AG04450 (cell line): ENCODE results near the gene JMJD6. TPM values are rescaled to one million over a fixed set of nuclear protein-coding genes. Genes with fewer than 3 reads are reported as not detected.
A peak's percentile ranks its signal among the peaks of the same experiment; 100 is the strongest.
"Not testable (repeated sequence)": the region's sequence is repeated elsewhere in the genome, so short reads cannot be mapped to it uniquely, and the experiment has no call there.

Experiments
- CTCF ChIA-PET: fragments of 300-600, 350-600 bp; formaldehyde crosslinking; extraction: SDS; loops from one replicate; lab custom pipeline; 2022; ENCODE audit warnings: antibody characterized with exemption, inconsistent platforms; lab: Charles Lee
- POLR2A ChIA-PET: fragments of 350-600 bp; formaldehyde crosslinking; extraction: SDS; loops from one replicate; lab custom pipeline; 2021; ENCODE audit warnings: antibody characterized with exemption, inconsistent platforms; lab: Yijun Ruan, JAX
- DNase-seq: peaks from one replicate; pipeline ENCODE4 v3.0.0-alpha.2; 2011; ENCODE audit warnings: low read depth, low spot score
- H3K27ac ChIP-seq: one replicate; pipeline ENCODE4 v1.5.1; 2012; ENCODE audit warnings: low read depth, low read length, control low read depth
- H3K27me3 ChIP-seq: one replicate; pipeline ENCODE4 v1.6.0; 2012; ENCODE audit warnings: low read length; ENCODE audit not compliant: control insufficient read depth, insufficient read depth
- H3K4me3 ChIP-seq: 2 replicates; pipeline ENCODE4 v1.5.1; 2011; ENCODE audit warnings: mild to moderate bottlenecking, low read depth, low read length, control low read depth
- H3K9me3 ChIP-seq: 2 replicates; pipeline ENCODE4 v1.5.1; 2012; ENCODE audit warnings: low read length; ENCODE audit not compliant: control insufficient read depth, insufficient read depth
- polyA plus RNA-seq: library from polyadenylated mRNA; depleted of rRNA; stranded (reverse); fragments of >200 nt; gene quantifications from 2 replicates; pipeline ENCODE4 v1.2.3, GENCODE V29; 2011
- TF ChIP-seq, protein P1 (sequence below): IDR thresholded peaks from 2 replicates; pipeline ENCODE4 v1.5.1; 2011; ENCODE audit warnings: low read depth, low read length, control low read depth, inconsistent platforms

Gene JMJD6
- polyA plus RNA-seq, 1 experiment, result 12.4 TPM

DNA sequence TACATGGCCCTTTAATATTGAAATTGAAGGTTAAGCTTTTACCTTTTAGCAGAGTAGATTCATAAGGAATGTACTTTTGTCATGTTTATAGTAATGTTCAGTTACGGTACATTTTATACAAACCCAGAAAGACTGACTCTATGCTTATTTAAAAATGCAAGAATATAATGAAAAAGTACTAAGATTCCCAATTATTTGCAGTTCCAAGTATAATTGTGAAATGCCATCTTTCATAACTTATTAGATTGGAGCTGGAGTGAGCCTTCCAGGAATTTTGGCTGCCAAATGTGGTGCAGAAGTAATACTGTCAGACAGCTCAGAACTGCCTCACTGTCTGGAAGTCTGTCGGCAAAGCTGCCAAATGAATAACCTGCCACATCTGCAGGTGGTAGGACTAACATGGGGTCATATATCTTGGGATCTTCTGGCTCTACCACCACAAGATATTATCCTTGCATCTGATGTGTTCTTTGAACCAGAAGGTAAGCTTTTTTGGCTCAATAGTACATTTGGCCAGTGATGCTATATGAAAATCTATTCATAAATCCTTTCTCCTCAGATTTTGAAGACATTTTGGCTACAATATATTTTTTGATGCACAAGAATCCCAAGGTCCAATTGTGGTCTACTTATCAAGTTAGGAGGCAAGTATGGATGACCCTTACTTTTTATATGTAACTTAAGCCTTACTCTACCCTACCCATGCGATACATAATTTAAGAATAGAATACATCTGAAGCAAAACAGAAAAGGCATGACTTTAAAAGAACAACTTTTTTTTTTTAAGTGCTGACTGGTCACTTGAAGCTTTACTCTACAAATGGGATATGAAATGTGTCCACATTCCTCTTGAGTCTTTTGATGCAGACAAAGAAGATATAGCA lies 6.6 kb upstream of the JMJD6 start:
- Histone ChIP-seq H3K9me3 (no peaks in the 10 kb centered on the region; the same call in 1 of the 2 replicates), H3K27me3 (no peaks in the 10 kb centered on the region), H3K27ac (no peak overlapping the region), H3K4me3 (no peak overlapping the region)
- TF ChIP-seq, protein P1, sequence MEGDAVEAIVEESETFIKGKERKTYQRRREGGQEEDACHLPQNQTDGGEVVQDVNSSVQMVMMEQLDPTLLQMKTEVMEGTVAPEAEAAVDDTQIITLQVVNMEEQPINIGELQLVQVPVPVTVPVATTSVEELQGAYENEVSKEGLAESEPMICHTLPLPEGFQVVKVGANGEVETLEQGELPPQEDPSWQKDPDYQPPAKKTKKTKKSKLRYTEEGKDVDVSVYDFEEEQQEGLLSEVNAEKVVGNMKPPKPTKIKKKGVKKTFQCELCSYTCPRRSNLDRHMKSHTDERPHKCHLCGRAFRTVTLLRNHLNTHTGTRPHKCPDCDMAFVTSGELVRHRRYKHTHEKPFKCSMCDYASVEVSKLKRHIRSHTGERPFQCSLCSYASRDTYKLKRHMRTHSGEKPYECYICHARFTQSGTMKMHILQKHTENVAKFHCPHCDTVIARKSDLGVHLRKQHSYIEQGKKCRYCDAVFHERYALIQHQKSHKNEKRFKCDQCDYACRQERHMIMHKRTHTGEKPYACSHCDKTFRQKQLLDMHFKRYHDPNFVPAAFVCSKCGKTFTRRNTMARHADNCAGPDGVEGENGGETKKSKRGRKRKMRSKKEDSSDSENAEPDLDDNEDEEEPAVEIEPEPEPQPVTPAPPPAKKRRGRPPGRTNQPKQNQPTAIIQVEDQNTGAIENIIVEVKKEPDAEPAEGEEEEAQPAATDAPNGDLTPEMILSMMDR, result no peak
- ChIA-PET POLR2A (interaction anchor here (2.1 kb wide), 1 partner anchor 16 kb away, joined by 6 read pairs; no protein-coding TSS in a partner anchor), CTCF (interaction anchor here (1.5 kb wide), 1 partner anchor 17 kb away, joined by 5 read pairs; no protein-coding TSS in a partner anchor)
- DNase-seq, result no peak

DNA sequence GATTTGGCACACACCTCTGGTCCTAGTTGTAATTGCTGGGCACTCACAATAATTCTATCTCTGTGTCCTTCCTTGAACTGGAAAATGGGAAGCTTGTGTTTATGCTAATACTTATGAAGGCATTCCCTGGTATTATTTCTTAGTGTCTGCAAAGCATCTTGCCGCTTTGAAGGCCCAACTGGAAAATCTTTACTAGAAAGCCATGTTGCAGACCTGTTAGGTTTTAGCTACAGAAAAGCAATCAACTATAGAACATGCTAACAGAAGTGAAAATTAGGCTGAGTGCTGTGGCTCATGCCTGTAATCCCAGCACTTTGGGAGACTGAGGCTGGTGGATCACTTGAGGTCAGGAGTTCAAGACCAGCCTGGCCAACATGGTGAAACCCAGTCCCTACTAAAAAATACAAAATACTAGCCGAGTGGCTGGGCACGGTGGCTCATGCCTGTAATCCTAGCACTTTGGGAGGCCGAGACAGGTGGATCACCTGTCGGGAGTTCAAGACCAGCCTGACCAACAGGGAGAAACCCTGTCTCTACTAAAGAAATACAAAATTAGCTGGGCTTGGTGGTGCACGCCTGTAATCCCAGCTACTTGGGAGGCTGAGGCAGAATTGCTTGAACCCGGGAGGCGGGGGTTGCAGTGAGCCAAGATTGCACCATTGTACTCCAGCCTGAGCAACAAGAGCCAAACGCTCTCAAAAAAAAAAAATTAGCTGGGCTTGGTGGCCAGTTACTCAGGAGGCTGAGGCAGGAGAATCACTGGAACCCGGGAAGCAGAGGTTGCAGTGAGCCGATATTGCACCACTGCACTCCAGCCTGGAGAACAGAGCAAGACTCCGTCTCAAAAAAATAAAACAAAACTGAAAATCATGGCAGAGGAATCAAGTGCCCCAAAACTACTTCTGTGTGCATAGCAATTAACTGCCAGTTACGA lies 5.7 kb upstream of the JMJD6 start:
- DNase-seq, H3K27me3 ChIP-seq, H3K9me3 ChIP-seq, H3K4me3 ChIP-seq, H3K27ac ChIP-seq: not testable (repeated sequence)
- ChIA-PET POLR2A (interaction anchor here (2.1 kb wide), 1 partner anchor 15 kb away, joined by 6 read pairs; no protein-coding TSS in a partner anchor), CTCF (interaction anchor here (1.5 kb wide), 1 partner anchor 16 kb away, joined by 5 read pairs; no protein-coding TSS in a partner anchor)

DNA sequence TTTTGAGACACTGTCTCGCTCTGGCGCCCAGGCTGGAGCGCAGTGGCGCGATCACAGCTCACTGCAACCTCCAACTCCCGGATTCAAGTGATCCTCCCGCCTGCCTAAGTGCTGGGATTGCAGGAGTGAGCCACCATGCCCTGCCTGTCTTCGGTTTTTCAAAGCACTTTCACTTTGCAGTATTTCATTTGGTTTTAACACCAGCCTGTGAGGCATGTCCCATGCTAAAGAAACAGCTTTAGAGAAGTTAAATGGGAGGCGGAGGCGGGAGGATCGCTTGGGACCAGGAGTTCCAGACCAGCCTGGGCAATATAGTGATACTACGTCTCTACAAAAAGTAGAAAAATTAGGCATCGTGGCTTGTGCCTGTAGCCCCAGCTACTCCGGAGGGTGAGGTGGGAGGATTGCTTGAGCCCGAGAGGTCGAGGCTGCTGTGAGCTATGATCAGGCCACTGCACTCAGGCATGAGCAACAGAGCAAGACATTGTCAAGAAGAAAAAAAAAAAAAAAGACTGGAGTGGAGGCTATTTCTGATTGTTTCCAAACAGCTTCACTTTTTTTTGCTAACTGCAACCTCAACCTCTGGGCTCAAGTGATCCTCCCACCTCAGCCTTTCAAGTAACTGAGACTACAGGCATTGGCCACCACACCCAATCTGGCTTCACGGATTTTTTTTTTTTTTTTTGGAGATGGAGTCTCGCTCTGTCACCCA lies 1.5 kb upstream of the JMJD6 start:
- peak overlapping the region; percentile 94 for H3K27ac ChIP-seq
- ChIA-PET CTCF (interaction anchor here (0.6 to 2.1 kb wide), 6 partner anchors 8 to 339 kb away, joined by 3 to 7 read pairs (median 3); no protein-coding TSS in a partner anchor), POLR2A (interaction anchor here (0.5 to 4.1 kb wide), 4 partner anchors 9 to 16 kb away, joined by 3 to 41 read pairs (median 9); partner anchors contain the start of genes MFSD11 and SRSF2)
- DNase-seq, result no peak
- no peaks in the 10 kb centered on the region for H3K27me3 ChIP-seq
- H3K4me3 ChIP-seq, result peak overlapping the region; percentile 93
- no peaks in the 10 kb centered on the region; the same call in 1 of the 2 replicates for H3K9me3 ChIP-seq
- TF ChIP-seq, protein P1, result no peak

DNA sequence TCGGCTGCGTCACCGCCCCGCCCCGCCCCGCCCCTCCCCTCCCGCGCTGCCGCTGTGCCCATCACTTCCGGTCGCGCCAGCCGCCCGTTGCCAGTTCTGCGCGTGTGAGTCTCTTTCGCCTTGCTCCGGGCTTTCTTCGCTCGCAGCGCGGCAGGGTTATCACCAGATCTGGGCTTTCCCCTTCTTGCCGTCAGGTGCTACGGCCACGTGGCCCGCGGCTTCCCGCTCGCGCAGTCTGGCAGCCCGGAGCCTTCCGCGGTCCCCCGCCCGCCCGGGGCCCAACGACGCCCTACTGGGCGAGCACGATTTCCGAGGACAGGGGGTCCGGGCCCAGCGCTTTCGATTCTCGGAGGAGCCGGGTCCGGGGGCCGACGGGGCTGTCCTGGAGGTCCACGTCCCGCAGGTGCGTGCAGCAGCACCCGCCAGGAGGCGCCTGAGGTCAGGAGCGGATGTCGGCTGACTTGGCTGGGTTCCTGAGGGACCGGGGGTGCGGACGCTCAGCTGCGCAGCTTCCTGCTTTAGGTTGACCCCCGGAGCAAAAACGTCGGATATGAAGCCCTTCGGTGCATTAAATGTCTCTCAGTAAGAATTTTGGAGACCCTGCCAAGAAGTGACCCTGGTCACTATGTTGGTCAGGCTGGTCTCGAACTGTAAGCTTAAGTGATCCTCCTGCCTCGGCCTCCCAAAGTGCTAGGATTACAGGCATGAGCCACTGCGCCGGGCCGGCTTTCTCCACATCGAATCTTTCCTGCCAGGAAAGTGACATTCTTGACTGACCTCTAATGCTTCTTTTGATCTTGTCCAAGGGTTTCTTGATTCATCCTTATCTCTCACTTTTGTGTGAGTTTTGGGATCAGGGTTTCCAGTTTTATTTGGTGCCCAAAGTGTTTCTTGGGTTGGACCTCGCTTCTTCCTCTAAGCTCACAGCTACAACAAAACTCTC lies 641 bp upstream of the JMJD6 start, which contains the start of gene METTL23:
Gene METTL23 (plus strand): TSS at position 64 of the 943 bp plus-strand sequence. CDS start 2,872 bp downstream, outside the sequence.
- TF ChIP-seq, protein P1, result peak; percentile 70
- DNase-seq, result no peak
- Histone ChIP-seq H3K9me3 (no peaks in the 10 kb centered on the region; the same call in 1 of the 2 replicates), H3K4me3 (peak within 1 kb of the TSS; percentile 93), H3K27me3 (no peaks in the 10 kb centered on the region), H3K27ac (peak within 1 kb of the TSS; percentile 94)
- POLR2A ChIA-PET, result interaction anchor here (0.9 to 4.1 kb wide), 7 partner anchors 10 to 55 kb away, joined by 4 to 41 read pairs (median 6); partner anchors contain the start of genes MFSD11 and SRSF2
- CTCF ChIA-PET, result interaction anchor here (0.6 to 2.1 kb wide), 9 partner anchors 9 to 383 kb away, joined by 3 to 14 read pairs (median 3); no protein-coding TSS in a partner anchor
